Loucy (cell line): Measurements from ENCODE around the gene RPLP2.
A peak's percentile ranks its signal among the peaks of the same experiment; 100 is the strongest.

Experiments
- H2AFZ ChIP-seq: fragments of 200-600 bp; sonication (generic); 2 replicates; pipeline ENCODE4 v1.6.0; 2016; ENCODE audit warnings: antibody characterized with exemption, mild to moderate bottlenecking, low read length, moderate library complexity
- H3F3A ChIP-seq: fragments of 200-600 bp; 2 replicates; pipeline ENCODE4 v1.6.0; 2016; ENCODE audit warnings: antibody characterized with exemption, low read depth, mild to moderate bottlenecking
- H3K27me3 ChIP-seq: fragments of 200-600 bp; sonication (generic); 2 replicates; pipeline ENCODE4 v1.6.1; 2014; ENCODE audit warnings: low read length, mild to moderate bottlenecking; ENCODE audit not compliant: insufficient read depth, poor library complexity, severe bottlenecking
- H3K36me3 ChIP-seq: fragments of 200-600 bp; sonication (generic); 2 replicates; pipeline ENCODE4 v1.6.1; 2016; ENCODE audit warnings: low read length; ENCODE audit not compliant: insufficient read depth
- H3K4me1 ChIP-seq: fragments of 200-600 bp; sonication (generic); 2 replicates; pipeline ENCODE4 v1.5.1; 2014; ENCODE audit warnings: low read length, mild to moderate bottlenecking; ENCODE audit not compliant: insufficient read depth, poor library complexity, severe bottlenecking
- H3K4me2 ChIP-seq: fragments of 200-600 bp; sonication (generic); 2 replicates; pipeline ENCODE4 v1.6.0; 2014; ENCODE audit warnings: antibody characterized with exemption, low read length, low read depth, mild to moderate bottlenecking; ENCODE audit not compliant: poor library complexity, severe bottlenecking
- H3K4me3 ChIP-seq: fragments of 200-600 bp; sonication (generic); 2 replicates; pipeline ENCODE4 v1.5.1; 2014; ENCODE audit warnings: low read length, mild to moderate bottlenecking, mixed read lengths; ENCODE audit not compliant: poor library complexity, severe bottlenecking
- H3K79me2 ChIP-seq: fragments of 200-600 bp; sonication (generic); 2 replicates; pipeline ENCODE4 v1.6.1; 2014; ENCODE audit warnings: low read length; ENCODE audit not compliant: insufficient read depth
- H3K9ac ChIP-seq: fragments of 200-600 bp; sonication (generic); 2 replicates; pipeline ENCODE4 v1.6.0; 2014; ENCODE audit warnings: mild to moderate bottlenecking, low read depth, low read length, moderate library complexity; ENCODE audit not compliant: poor library complexity, severe bottlenecking
- H3K9me2 ChIP-seq: fragments of 200-600 bp; sonication (generic); replicated peaks from 2 replicates; pipeline ENCODE4 v1.6.1; 2016; ENCODE audit warnings: low read depth, low read length, mixed read lengths
- H3K9me3 ChIP-seq: fragments of 200-600 bp; sonication (generic); 2 replicates; pipeline ENCODE4 v1.6.1; 2014; ENCODE audit warnings: mild to moderate bottlenecking, antibody characterized with exemption, low read length, low read depth; ENCODE audit not compliant: insufficient read depth
- H4K20me1 ChIP-seq: fragments of 200-600 bp; sonication (generic); 2 replicates; pipeline ENCODE4 v1.6.0; 2014; ENCODE audit warnings: antibody characterized with exemption, low read length, mild to moderate bottlenecking; ENCODE audit not compliant: insufficient read depth, poor library complexity, severe bottlenecking
- EZH2phosphoT487 ChIP-seq: fragments of 200-600 bp; IDR thresholded peaks from 2 replicates; pipeline ENCODE4 v1.6.1; 2018; ENCODE audit warnings: antibody characterized with exemption, mild to moderate bottlenecking, moderate library complexity, borderline replicate concordance
- TF ChIP-seq, protein P1 (sequence below): fragments of 200-600 bp; sonication (generic); conservative IDR thresholded peaks from 2 replicates; pipeline ENCODE4 v1.5.1; 2014; ENCODE audit warnings: mild to moderate bottlenecking, antibody characterized with exemption, low read length

The RPLP2 gene

DNA sequence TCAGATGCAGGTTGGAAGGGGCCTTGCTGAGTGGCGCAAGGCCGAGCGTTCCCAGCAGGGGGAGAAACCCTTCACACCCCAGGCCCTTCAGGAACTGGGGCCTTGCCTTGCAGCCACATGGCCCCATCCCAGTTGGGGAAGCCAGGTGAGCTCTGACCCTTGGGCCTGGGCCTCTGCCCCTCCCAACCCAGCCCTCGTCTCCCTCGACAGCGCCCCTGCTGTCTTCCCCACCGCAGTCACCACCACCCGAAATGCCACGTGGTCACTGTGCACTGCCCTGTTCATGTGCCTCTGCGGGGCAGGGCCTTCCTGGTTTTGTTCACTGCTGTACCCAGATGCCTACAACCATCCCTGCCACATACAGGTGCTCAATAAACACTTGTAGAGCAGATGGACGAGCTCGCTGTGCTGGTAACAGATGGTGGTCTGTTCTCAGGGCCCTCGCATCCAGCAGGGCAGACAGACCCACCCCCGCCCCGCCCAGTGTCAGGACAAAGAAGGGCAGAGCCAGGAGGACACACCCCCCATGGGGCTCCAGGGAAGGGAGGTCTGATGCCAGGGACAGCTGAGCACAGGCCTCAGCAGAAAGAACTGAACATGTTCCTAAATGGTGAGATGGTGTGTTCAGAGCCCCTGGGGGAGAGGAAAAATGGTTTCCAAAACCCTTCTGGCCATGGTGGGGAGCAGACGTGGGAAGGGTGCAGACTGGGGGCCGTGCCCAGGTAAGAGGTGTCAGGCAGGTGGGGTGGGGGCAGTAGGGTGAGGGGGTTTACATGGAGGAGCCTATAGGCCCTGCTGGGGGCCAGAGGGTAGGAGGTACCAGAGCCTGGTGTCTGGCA lies 28.9 kb downstream of the RPLP2 start:
- Histone ChIP-seq H3K4me1 (peaks cover 32% of the 10 kb centered on the region), H4K20me1 (peaks cover 31% of the 10 kb centered on the region), H2AFZ (no peak overlapping the region), H3K36me3 (peaks cover 13% of the 10 kb centered on the region; the same call in 1 of the 2 replicates), H3K4me2 (no peak overlapping the region), H3K9me2 (no peaks in the 10 kb centered on the region), H3K4me3 (no peak overlapping the region), H3K27me3 (no peaks in the 10 kb centered on the region), H3K9me3 (no peaks in the 10 kb centered on the region), H3F3A (no peaks in the 10 kb centered on the region), H3K9ac (no peak overlapping the region), H3K79me2 (peaks cover 33% of the 10 kb centered on the region)
- TF ChIP-seq EZH2phosphoT487: no peak
- TF ChIP-seq, protein P1, sequence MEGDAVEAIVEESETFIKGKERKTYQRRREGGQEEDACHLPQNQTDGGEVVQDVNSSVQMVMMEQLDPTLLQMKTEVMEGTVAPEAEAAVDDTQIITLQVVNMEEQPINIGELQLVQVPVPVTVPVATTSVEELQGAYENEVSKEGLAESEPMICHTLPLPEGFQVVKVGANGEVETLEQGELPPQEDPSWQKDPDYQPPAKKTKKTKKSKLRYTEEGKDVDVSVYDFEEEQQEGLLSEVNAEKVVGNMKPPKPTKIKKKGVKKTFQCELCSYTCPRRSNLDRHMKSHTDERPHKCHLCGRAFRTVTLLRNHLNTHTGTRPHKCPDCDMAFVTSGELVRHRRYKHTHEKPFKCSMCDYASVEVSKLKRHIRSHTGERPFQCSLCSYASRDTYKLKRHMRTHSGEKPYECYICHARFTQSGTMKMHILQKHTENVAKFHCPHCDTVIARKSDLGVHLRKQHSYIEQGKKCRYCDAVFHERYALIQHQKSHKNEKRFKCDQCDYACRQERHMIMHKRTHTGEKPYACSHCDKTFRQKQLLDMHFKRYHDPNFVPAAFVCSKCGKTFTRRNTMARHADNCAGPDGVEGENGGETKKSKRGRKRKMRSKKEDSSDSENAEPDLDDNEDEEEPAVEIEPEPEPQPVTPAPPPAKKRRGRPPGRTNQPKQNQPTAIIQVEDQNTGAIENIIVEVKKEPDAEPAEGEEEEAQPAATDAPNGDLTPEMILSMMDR: peak; percentile 17; the same call in 1 of the 2 replicates

DNA sequence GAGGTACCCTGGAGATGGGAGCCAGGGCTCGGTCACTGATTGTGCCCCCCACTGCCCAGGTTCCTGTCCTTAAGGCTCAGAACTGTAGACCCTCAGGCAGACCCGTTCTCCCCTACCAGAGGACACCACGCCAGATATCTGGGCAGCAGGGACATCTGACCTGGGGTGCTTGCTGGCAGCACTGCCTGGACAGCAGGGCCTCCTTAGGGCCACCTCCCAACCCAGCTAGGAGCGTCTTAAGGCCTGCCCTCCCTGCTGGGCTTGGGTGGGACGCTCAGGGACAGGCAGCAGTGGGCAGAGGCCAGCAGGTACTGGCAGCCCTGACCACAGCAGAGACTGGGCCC lies 29.5 kb downstream of the RPLP2 start:
- TF ChIP-seq, protein P1: no peak
- Histone ChIP-seq H3F3A (no peaks in the 10 kb centered on the region), H3K27me3 (no peaks in the 10 kb centered on the region), H3K4me3 (no peak overlapping the region), H3K79me2 (peaks cover 31% of the 10 kb centered on the region), H4K20me1 (peaks cover 31% of the 10 kb centered on the region), H3K9ac (no peak overlapping the region), H3K4me2 (no peak overlapping the region), H3K4me1 (peaks cover 34% of the 10 kb centered on the region), H2AFZ (no peak overlapping the region), H3K9me2 (no peaks in the 10 kb centered on the region), H3K9me3 (no peaks in the 10 kb centered on the region), H3K36me3 (peaks cover 13% of the 10 kb centered on the region; the same call in 1 of the 2 replicates)

DNA sequence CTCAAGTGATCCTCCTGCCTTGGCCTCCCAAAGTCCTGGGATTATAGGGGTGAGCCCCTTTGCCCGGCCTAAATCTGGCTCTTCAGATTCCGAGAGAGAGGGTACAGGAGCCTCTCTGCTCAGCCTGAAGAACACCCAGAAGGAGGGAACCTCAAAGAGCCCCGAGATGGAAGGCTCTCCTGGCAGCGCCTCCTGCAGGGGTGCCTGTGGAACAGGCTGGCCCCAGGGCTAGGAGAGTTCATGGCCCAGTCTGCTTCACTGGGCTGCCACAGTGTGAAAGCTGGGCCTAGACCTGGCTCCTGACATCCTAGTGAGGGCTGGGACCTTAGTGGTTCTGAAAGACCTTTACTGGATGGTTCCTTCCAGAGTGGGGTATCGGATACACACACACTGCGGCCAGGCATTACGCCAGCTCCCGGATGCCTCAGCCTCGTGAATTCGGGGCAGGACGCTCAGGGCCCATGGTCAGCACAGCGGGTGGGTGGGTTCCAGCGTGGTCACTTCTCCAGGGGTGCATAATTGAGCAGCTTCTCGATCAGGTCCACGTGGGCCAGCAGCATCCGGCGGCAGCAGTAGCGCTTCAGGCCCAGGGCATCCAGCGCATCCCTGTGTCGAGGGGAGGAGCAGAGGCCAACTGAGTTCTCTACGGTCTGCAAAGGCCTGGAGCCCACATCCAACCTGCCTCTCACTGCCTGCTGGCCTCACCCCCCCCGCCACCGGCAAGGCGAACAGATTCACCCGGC lies 30.3 kb downstream of the RPLP2 start:
- Histone ChIP-seq H3K9me2 (no peaks in the 10 kb centered on the region), H3K36me3 (peaks cover 13% of the 10 kb centered on the region; the same call in 1 of the 2 replicates), H3K79me2 (peaks cover 31% of the 10 kb centered on the region), H3K9ac (peak overlapping the region; percentile 88), H3K27me3 (no peaks in the 10 kb centered on the region), H3F3A (no peaks in the 10 kb centered on the region), H3K4me2 (peak overlapping the region; percentile 71), H4K20me1 (peaks cover 31% of the 10 kb centered on the region), H3K4me3 (peak overlapping the region; percentile 97), H3K4me1 (peaks cover 31% of the 10 kb centered on the region), H2AFZ (no peak overlapping the region), H3K9me3 (no peaks in the 10 kb centered on the region)
- TF ChIP-seq EZH2phosphoT487: no peak
- TF ChIP-seq, protein P1: peak; percentile 54
